Left lobe of liver (tissue), 1 donor: ENCODE results near the gene NRROS. TPM values are rescaled to one million over a fixed set of nuclear protein-coding genes. Genes with fewer than 3 reads are reported as not detected.

ENCODE experiments used
- total RNA-seq: library from RNA; stranded (reverse); gene quantifications from one replicate; pipeline ENCODE4 v1.2.1, GENCODE V29; 2021
- donor health status: DM: no; HTN: yes; CAD: no.

Gene NRROS
- total RNA-seq, 1 donor from 2014 or later: 1.7 TPM

Other genes with a start within 250 kb of the NRROS start
- 18.5 TPM for gene UBXN7, start 207.3 kb upstream of the NRROS start, total RNA-seq
- 12.9 TPM for gene RNF168, start 135.9 kb upstream of the NRROS start, total RNA-seq
- gene SMCO1, start 124.3 kb upstream of the NRROS start, total RNA-seq: not detected
- gene WDR53, start 71.1 kb upstream of the NRROS start, total RNA-seq: 5.1 TPM
- gene FBXO45, start 71.0 kb upstream of the NRROS start, total RNA-seq: 3.5 TPM
- 0.43 TPM for gene CEP19, start 72.6 kb downstream of the NRROS start, total RNA-seq
- 7.2 TPM for gene PIGX, start 72.7 kb downstream of the NRROS start, total RNA-seq
- 37.4 TPM for gene PAK2, start 100.2 kb downstream of the NRROS start, total RNA-seq
- gene SENP5, start 228.2 kb downstream of the NRROS start, total RNA-seq: 12.2 TPM